AG09309 (cell line): ENCODE results near the gene KDM3A.

Experiments used
- DNase-seq: peaks from one replicate; pipeline ENCODE4 v3.0.0-alpha.2; 2010; ENCODE audit warnings: low read depth
- H3K4me3 ChIP-seq: 2 replicates; pipeline ENCODE4 v1.5.1; 2011; ENCODE audit warnings: mild to moderate bottlenecking, low read depth, low read length, moderate library complexity; ENCODE audit not compliant: control insufficient read depth
- TF ChIP-seq, protein P1 (sequence below): IDR thresholded peaks from 2 replicates; pipeline ENCODE4 v1.5.1; 2011; ENCODE audit warnings: mild to moderate bottlenecking, low read depth, low read length, inconsistent platforms; ENCODE audit not compliant: insufficient read depth, control insufficient read depth; ENCODE audit errors: missing control alignments

KDM3A gene

GRCh38 chr2:86441882-86442641 is 891 bp downstream of the KDM3A start:
- H3K4me3 ChIP-seq, result peak overlapping the region; percentile 63
- TF ChIP-seq, protein P1, sequence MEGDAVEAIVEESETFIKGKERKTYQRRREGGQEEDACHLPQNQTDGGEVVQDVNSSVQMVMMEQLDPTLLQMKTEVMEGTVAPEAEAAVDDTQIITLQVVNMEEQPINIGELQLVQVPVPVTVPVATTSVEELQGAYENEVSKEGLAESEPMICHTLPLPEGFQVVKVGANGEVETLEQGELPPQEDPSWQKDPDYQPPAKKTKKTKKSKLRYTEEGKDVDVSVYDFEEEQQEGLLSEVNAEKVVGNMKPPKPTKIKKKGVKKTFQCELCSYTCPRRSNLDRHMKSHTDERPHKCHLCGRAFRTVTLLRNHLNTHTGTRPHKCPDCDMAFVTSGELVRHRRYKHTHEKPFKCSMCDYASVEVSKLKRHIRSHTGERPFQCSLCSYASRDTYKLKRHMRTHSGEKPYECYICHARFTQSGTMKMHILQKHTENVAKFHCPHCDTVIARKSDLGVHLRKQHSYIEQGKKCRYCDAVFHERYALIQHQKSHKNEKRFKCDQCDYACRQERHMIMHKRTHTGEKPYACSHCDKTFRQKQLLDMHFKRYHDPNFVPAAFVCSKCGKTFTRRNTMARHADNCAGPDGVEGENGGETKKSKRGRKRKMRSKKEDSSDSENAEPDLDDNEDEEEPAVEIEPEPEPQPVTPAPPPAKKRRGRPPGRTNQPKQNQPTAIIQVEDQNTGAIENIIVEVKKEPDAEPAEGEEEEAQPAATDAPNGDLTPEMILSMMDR, result no peak
- DNase-seq, result no peak

DNA sequence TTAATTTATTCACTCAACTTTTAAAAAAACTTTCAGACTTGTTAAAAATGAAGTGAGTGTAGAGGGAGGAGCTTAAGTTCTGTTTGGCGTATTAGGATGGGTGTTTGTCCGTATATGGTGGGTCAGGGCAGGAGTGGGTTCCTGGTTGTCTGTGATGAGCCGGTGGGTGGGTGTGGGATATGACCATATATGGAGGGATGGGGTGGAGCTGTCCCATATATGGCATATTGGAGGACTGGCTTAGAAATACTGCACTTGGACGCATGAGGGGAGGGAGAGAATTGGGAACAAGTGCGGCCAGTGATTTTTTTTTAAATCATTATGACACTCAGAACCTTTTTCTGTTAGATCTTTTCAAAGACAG is 1.5 kb downstream of the KDM3A start:
- H3K4me3 ChIP-seq, result peak overlapping the region; percentile 63
- TF ChIP-seq, protein P1, result no peak
- peak; percentile 77 for DNase-seq

DNA sequence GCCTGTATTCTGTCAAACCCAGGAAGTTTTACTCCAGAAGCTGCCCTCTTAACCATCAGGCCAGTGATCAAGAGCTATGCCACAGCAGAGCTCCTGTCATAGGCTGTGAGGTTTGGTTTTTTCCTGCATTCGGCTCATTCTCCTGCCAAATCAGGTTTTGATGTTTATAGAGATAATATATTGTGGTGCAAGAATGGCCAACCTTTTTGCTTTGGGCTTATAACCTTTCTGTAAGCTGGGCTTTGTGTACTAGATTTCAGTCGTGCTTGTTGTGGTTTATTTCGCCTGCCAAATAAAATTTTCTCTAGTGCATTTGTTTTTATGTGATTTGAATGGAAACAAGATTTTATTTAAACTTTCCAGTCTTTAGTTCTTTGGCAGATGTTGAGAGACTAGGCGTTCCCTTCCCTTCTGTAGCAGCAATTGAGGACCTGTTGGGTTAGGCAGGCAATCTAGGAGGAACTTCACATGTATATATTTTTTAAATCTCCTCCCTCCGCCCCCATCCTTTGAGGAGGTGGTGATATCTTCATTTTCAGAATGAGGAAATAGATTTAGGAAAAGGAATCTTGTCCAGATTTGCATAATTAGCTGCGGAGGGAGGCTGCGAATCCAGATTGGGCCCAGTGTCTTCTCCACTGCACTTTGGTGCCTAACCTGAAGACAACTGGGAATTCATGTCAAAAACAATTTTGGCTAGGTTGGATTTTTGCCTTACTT is 2.6 kb downstream of the KDM3A start:
- DNase-seq, result no peak
- H3K4me3 ChIP-seq, result no peak overlapping the region
- TF ChIP-seq, protein P1, result no peak

DNA sequence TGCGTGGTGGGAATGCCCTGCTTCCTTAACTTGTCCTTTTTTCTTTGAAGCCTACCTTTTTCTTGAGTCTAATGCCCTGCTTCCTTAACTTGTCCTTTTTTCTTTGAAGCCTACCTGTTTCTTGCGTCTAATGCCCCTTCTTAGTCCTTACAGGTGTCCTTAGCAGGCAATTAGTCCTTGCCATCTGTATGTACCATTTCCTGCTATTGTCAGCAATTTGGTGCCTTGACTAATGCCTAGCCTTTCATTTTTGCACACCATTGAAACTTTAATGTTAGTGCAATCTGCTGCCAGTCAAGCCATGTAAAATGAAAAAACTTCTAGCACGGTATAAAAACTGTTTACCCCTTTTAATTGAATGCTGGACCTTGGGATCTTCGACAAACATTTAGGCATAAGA is 4.3 kb downstream of the KDM3A start:
- TF ChIP-seq, protein P1, result no peak
- no peak overlapping the region for H3K4me3 ChIP-seq
- no peak for DNase-seq

DNA sequence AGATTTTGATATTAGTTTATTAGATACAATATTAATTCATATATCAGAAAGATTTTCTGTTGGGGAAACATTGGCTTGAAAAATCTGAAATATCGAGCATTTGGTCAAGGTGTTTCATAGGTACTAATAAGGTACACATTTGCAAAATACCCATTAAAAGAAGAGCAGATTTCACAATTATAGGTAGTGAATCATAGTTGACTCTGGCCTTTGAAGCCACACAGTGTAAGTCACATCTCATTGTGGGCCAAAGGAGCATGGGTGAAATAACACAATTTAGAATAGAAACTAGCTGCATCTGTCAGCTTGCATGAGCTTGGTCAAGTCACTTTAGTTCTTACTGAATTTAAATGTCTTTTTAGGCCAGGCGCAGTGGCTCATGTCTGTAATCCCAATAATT is 4.9 kb downstream of the KDM3A start:
- H3K4me3 ChIP-seq, result no peak overlapping the region
- TF ChIP-seq, protein P1, result no peak
- no peak for DNase-seq

DNA sequence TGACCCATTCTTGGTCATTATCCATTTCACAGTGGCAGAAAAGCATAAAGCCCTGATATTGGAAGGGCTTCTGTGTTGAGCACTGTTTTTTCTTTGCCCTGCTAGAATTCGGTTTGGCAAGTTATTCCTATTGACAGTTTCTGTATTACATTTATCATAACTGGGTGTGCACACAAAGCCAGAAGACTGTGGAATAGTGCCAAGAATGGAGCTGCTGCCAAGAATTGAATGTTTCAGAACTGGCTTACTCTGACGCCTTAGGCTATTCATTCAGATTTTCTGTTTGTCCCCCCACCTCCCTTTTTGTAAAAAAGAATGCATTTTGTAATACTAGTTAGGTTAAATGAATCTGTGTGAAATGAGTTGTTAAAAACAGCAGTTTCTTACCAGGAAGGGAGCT is 12.7 kb downstream of the KDM3A start:
- DNase-seq, result peak; percentile 57
- no peak overlapping the region for H3K4me3 ChIP-seq

More for the DNA sequence above, 12.7 kb downstream of the KDM3A start:
- TF ChIP-seq, protein P1, result no peak
